HepG2 (cell line): ENCODE data around the gene PLEKHM2. TPM values are rescaled to one million over a fixed set of nuclear protein-coding genes. Genes with fewer than 3 reads are reported as not detected.

ENCODE experiments used
- ASH2L ChIP-seq: fragments of 300-600, 200-600 bp; sonication (generic); IDR thresholded peaks from 2 replicates; pipeline ENCODE4 v1.7.0; 2017; ENCODE audit warnings: low read depth, mild to moderate bottlenecking, moderate library complexity, mixed read lengths, low read length; ENCODE audit not compliant: insufficient read length
- ELF4 ChIP-seq: sonication (generic); formaldehyde crosslinking; IDR thresholded peaks from 2 replicates; pipeline ENCODE4 v1.5.0; 2020; ENCODE audit warnings: missing genetic modification reagents, mild to moderate bottlenecking, moderate library complexity, borderline replicate concordance
- EP300 ChIP-seq, 3 experiments: sonication (generic) in 1 of 3; formaldehyde crosslinking in 1 of 3; IDR thresholded peaks; 2 replicates each; pipeline versions ENCODE4 v1.5.1 to v1.6.1; 2011 to 2020; ENCODE audit warnings: low read depth in 2 of 3, low read length in 2 of 3, borderline replicate concordance in 1 of 3, improper control_type of control experiment in 1 of 3, mild to moderate bottlenecking in 1 of 3, missing genetic modification reagents in 1 of 3, moderate library complexity in 1 of 3
- PAF1 ChIP-seq: IDR thresholded peaks from 2 replicates; pipeline ENCODE4 v1.6.1; 2016; ENCODE audit warnings: missing genetic modification reagents, missing compliant biosample characterization
- PLRG1 ChIP-seq: fragments of 450-650 bp; conservative IDR thresholded peaks from 2 replicates; pipeline ENCODE4 v1.6.1; 2016
- RBFOX2 ChIP-seq: fragments of 200-400 bp; formaldehyde crosslinking; IDR thresholded peaks from 2 replicates; pipeline ENCODE4 v1.6.1; 2017; ENCODE audit warnings: low read depth, mild to moderate bottlenecking, low read length
- SNAPC4 ChIP-seq: sonication (generic); formaldehyde crosslinking; IDR thresholded peaks from 2 replicates; pipeline ENCODE4 v1.4.0; 2020; ENCODE audit warnings: mild to moderate bottlenecking, missing genetic modification reagents
- TAF15 ChIP-seq: fragments of 200-400 bp; formaldehyde crosslinking; IDR thresholded peaks from one replicate; pipeline ENCODE4 v1.6.1; 2018; ENCODE audit warnings: mild to moderate bottlenecking, low read depth, low read length; ENCODE audit not compliant: poor library complexity, severe bottlenecking
- ZNF224 ChIP-seq: sonication (generic); formaldehyde crosslinking; IDR thresholded peaks from 2 replicates; pipeline ENCODE4 v1.5.0; 2020; ENCODE audit warnings: mild to moderate bottlenecking, missing genetic modification reagents
- ZNF333 ChIP-seq: sonication (generic); formaldehyde crosslinking; IDR thresholded peaks from 2 replicates; pipeline ENCODE4 v1.4.0; 2020; ENCODE audit warnings: mild to moderate bottlenecking, missing genetic modification reagents, borderline replicate concordance
- ZNF33B ChIP-seq: sonication (generic); formaldehyde crosslinking; IDR thresholded peaks from 2 replicates; pipeline ENCODE4 v1.5.1; 2020; ENCODE audit warnings: mild to moderate bottlenecking, missing genetic modification reagents
- ZNF431 ChIP-seq: sonication (generic); formaldehyde crosslinking; IDR thresholded peaks from 2 replicates; pipeline ENCODE4 v1.9.0; 2022; ENCODE audit warnings: missing genetic modification reagents, low read depth, mild to moderate bottlenecking, borderline replicate concordance
- ZNF691 ChIP-seq: sonication (generic); formaldehyde crosslinking; IDR thresholded peaks from 2 replicates; pipeline ENCODE4 v1.4.0; 2020; ENCODE audit warnings: missing genetic modification reagents, low read depth, mild to moderate bottlenecking, borderline replicate concordance
- ZNF780A ChIP-seq: sonication (generic); formaldehyde crosslinking; IDR thresholded peaks from 2 replicates; pipeline ENCODE4 v1.8.0; 2022; ENCODE audit warnings: mild to moderate bottlenecking, missing genetic modification reagents, moderate library complexity
- polyA plus RNA-seq, 8 experiments: library from polyadenylated mRNA; depleted of rRNA in 3 of 8; stranded (reverse) in 7 of 8; unstranded in 1 of 8; fragments of >200 nt; fragmentation: Illumina TruSeq in 4 of 8; extraction: Trizol in 4 of 8; gene quantifications; 2 replicates each; pipeline versions ENCODE4 v1.2.1 to v1.2.3, GENCODE V29; 2011 to 2016; ENCODE audit warnings: low read depth in 4 of 8, missing spikeins in 1 of 8, mixed read lengths in 1 of 8; ENCODE audit not compliant: insufficient read depth in 1 of 8
- total RNA-seq, 5 experiments: library from RNA; depleted of rRNA; stranded (reverse); fragments of >200 nt; fragmentation: Illumina TruSeq; extraction: Trizol; gene quantifications; 2 replicates each; pipeline ENCODE4 v1.2.3, GENCODE V29; 2016; ENCODE audit warnings: low read depth in 1 of 5
- TF ChIP-seq, protein P1 (sequence below): sonication (generic); formaldehyde crosslinking; IDR thresholded peaks from 2 replicates; pipeline ENCODE4 v1.4.0; 2020; ENCODE audit warnings: missing genetic modification reagents
- TF ChIP-seq, protein P2 (sequence below): sonication (generic); formaldehyde crosslinking; IDR thresholded peaks from 2 replicates; pipeline ENCODE4 v1.4.0; 2020; ENCODE audit warnings: missing genetic modification reagents
- TF ChIP-seq, protein P3 (sequence below): sonication (generic); formaldehyde crosslinking; IDR thresholded peaks from 2 replicates; pipeline ENCODE4; 2020; ENCODE audit warnings: missing genetic modification reagents, mild to moderate bottlenecking, borderline replicate concordance

Gene PLEKHM2
- total and polyA plus RNA-seq, 2 of the 13 experiments (the other 11 are each of a cell fraction or from before 2014, with no cell fraction given), result 16.5 to 27.3 TPM

DNA sequence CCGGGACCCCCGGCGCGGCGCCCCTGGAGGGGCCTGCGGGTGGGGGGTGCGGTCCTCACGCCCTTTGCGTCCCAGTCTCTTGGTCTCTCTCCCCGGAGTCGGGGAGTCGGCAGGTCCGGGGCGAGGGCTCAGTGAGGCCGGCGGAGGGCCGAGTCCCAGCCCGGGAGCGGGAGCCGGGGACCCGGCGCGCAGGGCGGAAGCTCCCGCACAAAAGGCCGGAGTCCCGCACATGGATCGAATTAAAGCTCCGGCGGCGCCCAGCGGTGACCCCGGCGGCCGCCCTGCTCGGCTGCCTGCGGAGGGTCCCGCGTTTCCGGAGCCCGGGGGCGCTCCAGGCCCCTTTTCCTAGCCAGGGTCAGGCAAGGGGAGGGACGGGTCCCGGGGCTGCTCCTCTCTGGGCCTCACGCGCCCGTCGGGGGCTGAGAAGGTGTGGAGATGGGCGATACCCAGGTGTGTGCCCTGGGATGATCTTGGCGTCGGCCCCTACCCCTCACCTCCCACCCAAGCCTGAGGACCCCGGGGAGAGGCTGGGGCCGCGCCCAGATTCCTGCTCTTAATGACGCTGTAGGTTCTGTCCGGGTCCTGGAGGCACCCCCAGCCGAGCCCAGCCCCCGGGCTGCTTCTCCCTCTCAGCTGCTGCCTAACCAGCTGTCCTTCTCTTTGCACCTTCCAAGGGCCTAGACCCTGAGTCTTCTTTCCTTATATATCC is 75.0 kb downstream of the PLEKHM2 start (continued):
- no peak for TF ChIP-seq ZNF780A
- no peak for TF ChIP-seq ZNF33B
- no peak for TF ChIP-seq EP300 (IDR thresholded peaks at IDR 0.05; ENCODE audit: low read depth in 2 of 2, low read length in 2 of 2)
- TF ChIP-seq EP300 (CRISPR knock-in tag; IDR thresholded peaks at IDR 0.05; ENCODE audit: borderline replicate concordance), result no peak
- no peak for TF ChIP-seq ZNF431 (CRISPR knock-in tag)
- no peak for TF ChIP-seq ASH2L
- no peak for TF ChIP-seq PAF1 (CRISPR knock-in tag)
- TF ChIP-seq ZNF691 (CRISPR knock-in tag), result no peak
- TF ChIP-seq, protein P1, sequence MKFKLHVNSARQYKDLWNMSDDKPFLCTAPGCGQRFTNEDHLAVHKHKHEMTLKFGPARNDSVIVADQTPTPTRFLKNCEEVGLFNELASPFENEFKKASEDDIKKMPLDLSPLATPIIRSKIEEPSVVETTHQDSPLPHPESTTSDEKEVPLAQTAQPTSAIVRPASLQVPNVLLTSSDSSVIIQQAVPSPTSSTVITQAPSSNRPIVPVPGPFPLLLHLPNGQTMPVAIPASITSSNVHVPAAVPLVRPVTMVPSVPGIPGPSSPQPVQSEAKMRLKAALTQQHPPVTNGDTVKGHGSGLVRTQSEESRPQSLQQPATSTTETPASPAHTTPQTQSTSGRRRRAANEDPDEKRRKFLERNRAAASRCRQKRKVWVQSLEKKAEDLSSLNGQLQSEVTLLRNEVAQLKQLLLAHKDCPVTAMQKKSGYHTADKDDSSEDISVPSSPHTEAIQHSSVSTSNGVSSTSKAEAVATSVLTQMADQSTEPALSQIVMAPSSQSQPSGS, result no peak
- TF ChIP-seq ZNF333 (CRISPR knock-in tag), result no peak
- TF ChIP-seq, protein P2, sequence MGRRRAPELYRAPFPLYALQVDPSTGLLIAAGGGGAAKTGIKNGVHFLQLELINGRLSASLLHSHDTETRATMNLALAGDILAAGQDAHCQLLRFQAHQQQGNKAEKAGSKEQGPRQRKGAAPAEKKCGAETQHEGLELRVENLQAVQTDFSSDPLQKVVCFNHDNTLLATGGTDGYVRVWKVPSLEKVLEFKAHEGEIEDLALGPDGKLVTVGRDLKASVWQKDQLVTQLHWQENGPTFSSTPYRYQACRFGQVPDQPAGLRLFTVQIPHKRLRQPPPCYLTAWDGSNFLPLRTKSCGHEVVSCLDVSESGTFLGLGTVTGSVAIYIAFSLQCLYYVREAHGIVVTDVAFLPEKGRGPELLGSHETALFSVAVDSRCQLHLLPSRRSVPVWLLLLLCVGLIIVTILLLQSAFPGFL, result no peak
- TF ChIP-seq TAF15, result no peak
- no peak for TF ChIP-seq PLRG1
- peak; percentile 53 for TF ChIP-seq RBFOX2
- no peak for TF ChIP-seq ELF4 (CRISPR knock-in tag)
- no peak for TF ChIP-seq SNAPC4 (CRISPR knock-in tag)
- no peak for TF ChIP-seq ZNF224 (CRISPR knock-in tag)
- TF ChIP-seq, protein P3, sequence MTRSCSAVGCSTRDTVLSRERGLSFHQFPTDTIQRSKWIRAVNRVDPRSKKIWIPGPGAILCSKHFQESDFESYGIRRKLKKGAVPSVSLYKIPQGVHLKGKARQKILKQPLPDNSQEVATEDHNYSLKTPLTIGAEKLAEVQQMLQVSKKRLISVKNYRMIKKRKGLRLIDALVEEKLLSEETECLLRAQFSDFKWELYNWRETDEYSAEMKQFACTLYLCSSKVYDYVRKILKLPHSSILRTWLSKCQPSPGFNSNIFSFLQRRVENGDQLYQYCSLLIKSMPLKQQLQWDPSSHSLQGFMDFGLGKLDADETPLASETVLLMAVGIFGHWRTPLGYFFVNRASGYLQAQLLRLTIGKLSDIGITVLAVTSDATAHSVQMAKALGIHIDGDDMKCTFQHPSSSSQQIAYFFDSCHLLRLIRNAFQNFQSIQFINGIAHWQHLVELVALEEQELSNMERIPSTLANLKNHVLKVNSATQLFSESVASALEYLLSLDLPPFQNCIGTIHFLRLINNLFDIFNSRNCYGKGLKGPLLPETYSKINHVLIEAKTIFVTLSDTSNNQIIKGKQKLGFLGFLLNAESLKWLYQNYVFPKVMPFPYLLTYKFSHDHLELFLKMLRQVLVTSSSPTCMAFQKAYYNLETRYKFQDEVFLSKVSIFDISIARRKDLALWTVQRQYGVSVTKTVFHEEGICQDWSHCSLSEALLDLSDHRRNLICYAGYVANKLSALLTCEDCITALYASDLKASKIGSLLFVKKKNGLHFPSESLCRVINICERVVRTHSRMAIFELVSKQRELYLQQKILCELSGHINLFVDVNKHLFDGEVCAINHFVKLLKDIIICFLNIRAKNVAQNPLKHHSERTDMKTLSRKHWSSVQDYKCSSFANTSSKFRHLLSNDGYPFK (CRISPR knock-in tag), result no peak
